HepG2 (cell line): Measurements from ENCODE around the gene GFPT1. TPM values are rescaled to one million over a fixed set of nuclear protein-coding genes. Genes with fewer than 3 reads are reported as not detected.

Experiments used
- ATAC-seq: fragments of 200-7000 bp; cut with Tn5 transposase; 3 replicates; pipeline ENCODE4 v1.9.1; 2020; ENCODE audit warnings: mild to moderate bottlenecking, moderate library complexity
- Bru-seq: library from RNA; stranded (reverse); fragments of 400-500 nt; gene quantifications from one replicate; lab custom pipeline; 2021; lab: Mats Ljungman, UMichigan
- BruChase-seq, 2 experiments: library from RNA; stranded (reverse); fragments of 400-500 nt; gene quantifications; one replicate each; lab custom pipeline; 2021; lab: Mats Ljungman, UMichigan
- BruUV-seq: library from RNA; stranded (reverse); fragments of 400-500 nt; replicated peaks from 2 replicates; lab custom pipeline; 2021; lab: Mats Ljungman, UMichigan
- CTCF ChIA-PET: fragments of 300-600 bp; formaldehyde crosslinking; extraction: SDS; loops from one replicate; lab custom pipeline; 2021; ENCODE audit warnings: low total read pairs, inconsistent platforms, low intra/inter-chr PET ratio; lab: Yijun Ruan, JAX
- POLR2A ChIA-PET: fragments of 350-600 bp; sonication (Branson Sonifier 250); formaldehyde crosslinking; loops from one replicate; lab custom pipeline; 2020; ENCODE audit warnings: antibody characterized with exemption, inconsistent platforms; lab: Yijun Ruan, JAX
- DNase-seq: peaks from one replicate; pipeline ENCODE4 v3.0.0-alpha.2; 2015; ENCODE audit warnings: low spot score
- FAIRE-seq: peaks from 3 replicates; lab custom pipeline; 2011; peaks lifted over from hg19 to GRCh38; lab: Jason Lieb, UNC
- H2AFZ ChIP-seq: one replicate; pipeline ENCODE4 v1.6.1; 2011; ENCODE audit warnings: low read length, inconsistent platforms
- H3K27ac ChIP-seq: fragments of 300-600 bp; 3 replicates; pipeline ENCODE4 v1.8.0; 2011; ENCODE audit warnings: mixed run types, mild to moderate bottlenecking, mixed read lengths, low read length, inconsistent platforms; ENCODE audit not compliant: insufficient read depth; ENCODE audit errors: extremely low read length
- H3K27me3 ChIP-seq, 2 experiments: fragments of 200-600 bp in 1 of 2; 2 replicates in 1 of 2; 3 replicates in 1 of 2; pipeline versions ENCODE4 v1.6.0 to v1.8.0; 2011; ENCODE audit warnings: low read length in 2 of 2, mild to moderate bottlenecking in 2 of 2, moderate library complexity in 2 of 2, inconsistent platforms in 1 of 2; ENCODE audit not compliant: insufficient read depth in 2 of 2, control insufficient read depth in 1 of 2
- H3K36me3 ChIP-seq, 2 experiments: fragments of 200-600 bp in 1 of 2; replicated peaks in 1 of 2; 2 replicates in 1 of 2; 3 replicates in 1 of 2; pipeline versions ENCODE4 v1.5.1 to v1.8.0; 2011; ENCODE audit warnings: low read length in 2 of 2, inconsistent platforms in 1 of 2; ENCODE audit not compliant: insufficient read depth in 2 of 2, control insufficient read depth in 1 of 2
- H3K4me1 ChIP-seq: 2 replicates; pipeline ENCODE4 v1.5.1; 2012; ENCODE audit warnings: low read length, inconsistent platforms; ENCODE audit not compliant: insufficient read depth
- H3K4me2 ChIP-seq: 2 replicates; pipeline ENCODE4 v1.6.0; 2011; ENCODE audit warnings: low read depth, low read length, inconsistent platforms
- H3K4me3 ChIP-seq, 3 experiments: fragments of 200-600 bp in 1 of 3; sonication (generic), shearing (Covaris generic) in 1 of 3; replicated peaks in 1 of 3; 2 replicates each; pipeline ENCODE4 v1.5.1; 2011 to 2016; ENCODE audit warnings: low read length in 3 of 3, inconsistent platforms in 2 of 3, low read depth in 2 of 3, mild to moderate bottlenecking in 2 of 3, control low read depth in 1 of 3, mixed read lengths in 1 of 3; ENCODE audit not compliant: insufficient read depth in 1 of 3
- H3K79me2 ChIP-seq: one replicate; pipeline ENCODE4 v1.6.1; 2011; ENCODE audit warnings: low read length, inconsistent platforms; ENCODE audit not compliant: insufficient read depth
- H3K9ac ChIP-seq: 2 replicates; pipeline ENCODE4 v1.6.0; 2011; ENCODE audit warnings: mild to moderate bottlenecking, low read depth, low read length, inconsistent platforms; ENCODE audit not compliant: insufficient read depth
- H3K9me3 ChIP-seq: 2 replicates; pipeline ENCODE4 v1.5.1; 2012; ENCODE audit warnings: mild to moderate bottlenecking, low read length
- H4K20me1 ChIP-seq: 2 replicates; pipeline ENCODE4 v1.6.0; 2011; ENCODE audit warnings: inconsistent platforms, mild to moderate bottlenecking, low read length, moderate library complexity; ENCODE audit not compliant: insufficient read depth
- HES4 ChIP-seq: sonication (generic); formaldehyde crosslinking; IDR thresholded peaks from 2 replicates; pipeline ENCODE4 v1.9.0; 2021; ENCODE audit warnings: mild to moderate bottlenecking, missing genetic modification reagents, borderline replicate concordance
- HIC2 ChIP-seq: sonication (generic); formaldehyde crosslinking; IDR thresholded peaks from 2 replicates; pipeline ENCODE4 v1.9.0; 2022; ENCODE audit warnings: low read depth, missing genetic modification reagents
- KLF16 ChIP-seq, 2 experiments: sonication (generic) in 1 of 2; formaldehyde crosslinking in 1 of 2; IDR thresholded peaks; 2 replicates each; pipeline versions ENCODE4 v1.6.1 to v1.8.0; 2016 to 2023; ENCODE audit warnings: missing genetic modification reagents in 2 of 2, missing compliant biosample characterization in 1 of 2
- MAZ ChIP-seq, 2 experiments: sonication (generic) in 1 of 2; formaldehyde crosslinking in 1 of 2; IDR thresholded peaks; 2 replicates each; pipeline versions ENCODE4 v1.5.0 to v1.6.1; 2012 to 2020; ENCODE audit warnings: low read depth in 2 of 2, mild to moderate bottlenecking in 2 of 2, borderline replicate concordance in 1 of 2, improper control_type of control experiment in 1 of 2, low read length in 1 of 2, missing genetic modification reagents in 1 of 2, moderate library complexity in 1 of 2
- SNAPC2 ChIP-seq: sonication (generic); formaldehyde crosslinking; IDR thresholded peaks from 2 replicates; pipeline ENCODE4 v1.8.1; 2022; ENCODE audit warnings: mild to moderate bottlenecking, missing genetic modification reagents
- SP4 ChIP-seq: sonication (generic); formaldehyde crosslinking; IDR thresholded peaks from 2 replicates; pipeline ENCODE4 v1.8.1; 2023; ENCODE audit warnings: mild to moderate bottlenecking, missing genetic modification reagents
- TAF1 ChIP-seq: sonication (generic); formaldehyde crosslinking; IDR thresholded peaks from 2 replicates; pipeline ENCODE4 v1.4.0; 2020; ENCODE audit warnings: missing genetic modification reagents
- TERF1 ChIP-seq: sonication (generic); formaldehyde crosslinking; IDR thresholded peaks from 2 replicates; pipeline ENCODE4 v1.8.0; 2022; ENCODE audit warnings: mild to moderate bottlenecking, missing genetic modification reagents, moderate library complexity
- U2AF2 ChIP-seq: fragments of 200-400 bp; formaldehyde crosslinking; IDR thresholded peaks from 2 replicates; pipeline ENCODE4 v1.6.1; 2017; ENCODE audit warnings: low read depth, mild to moderate bottlenecking, low read length
- ZBTB26 ChIP-seq: IDR thresholded peaks from 2 replicates; pipeline ENCODE4 v1.6.1; 2016; ENCODE audit warnings: missing compliant biosample characterization, missing genetic modification reagents, borderline replicate concordance
- WGBS: methylation state at CpG from one replicate; pipeline ENCODE4 v1.1.6; 2017; ENCODE audit warnings: low lambda C conversion rate; 5-methylcytosine and 5-hydroxymethylcytosine counted together
- in situ Hi-C: cut with HindIII; loops from 2 replicates; pipeline ENCODE4 v1.10.0; 2017; ENCODE audit warnings: low pct_unique_long_range_greater_than_20kb; ENCODE audit not compliant: extremely low pct_ligation_motif_present
- intact Hi-C: fragments of 100-400 bp; cut with micrococcal nuclease; formaldehyde crosslinking; loops from one replicate; pipeline ENCODE4 v1.10.0; 2022; ENCODE audit not compliant: unreplicated experiment
- long read RNA-seq, 2 experiments: library from RNA in 1 of 2; library from polyadenylated mRNA in 1 of 2; stranded (forward) in 1 of 2; unstranded in 1 of 2; transcript quantifications; one replicate each; pipeline ENCODE4 v2.0.0, GENCODE V29; 2019 to 2022
- polyA minus RNA-seq, 3 experiments: library from RNA; depleted of rRNA, polyadenylated mRNA; stranded (reverse); fragments of >200 nt; gene quantifications; 2 replicates each; pipeline ENCODE4 v1.2.3, GENCODE V29; 2011; ENCODE audit warnings: low replicate concordance in 1 of 3
- polyA plus RNA-seq, 8 experiments: library from polyadenylated mRNA; depleted of rRNA in 3 of 8; stranded (reverse) in 7 of 8; unstranded in 1 of 8; fragments of >200 nt; fragmentation: Illumina TruSeq in 4 of 8; extraction: Trizol in 4 of 8; gene quantifications; 2 replicates each; pipeline versions ENCODE4 v1.2.1 to v1.2.3, GENCODE V29; 2011 to 2016; ENCODE audit warnings: low read depth in 4 of 8, missing spikeins in 1 of 8, mixed read lengths in 1 of 8; ENCODE audit not compliant: insufficient read depth in 1 of 8
- total RNA-seq, 5 experiments: library from RNA; depleted of rRNA; stranded (reverse); fragments of >200 nt; fragmentation: Illumina TruSeq; extraction: Trizol; gene quantifications; 2 replicates each; pipeline ENCODE4 v1.2.3, GENCODE V29; 2016; ENCODE audit warnings: low read depth in 1 of 5

GFPT1 gene
- 84.9 and 129 TPM in 2 replicates for total RNA-seq (2016; rRNA removed; fragmentation: Illumina TruSeq; extraction: Trizol)
- total RNA-seq (2016; cell fraction: cytosol; rRNA removed; fragmentation: Illumina TruSeq; extraction: Trizol; ENCODE audit: low read depth), result 43.7 and 46.8 TPM in 2 replicates
- total RNA-seq (2016; cell fraction: insoluble cytoplasmic fraction; rRNA removed; fragmentation: Illumina TruSeq; extraction: Trizol), result 85.1 and 124 TPM in 2 replicates
- total RNA-seq (2016; cell fraction: membrane; rRNA removed; fragmentation: Illumina TruSeq; extraction: Trizol), result 30.0 and 36.5 TPM in 2 replicates
- 48.9 and 54.4 TPM in 2 replicates for total RNA-seq (2016; cell fraction: nucleus; rRNA removed; fragmentation: Illumina TruSeq; extraction: Trizol)
- 19.7 and 24.0 TPM in 2 replicates for polyA plus RNA-seq (2011; rRNA removed)
- 13.6 and 21.7 TPM in 2 replicates for polyA plus RNA-seq (2011; cell fraction: cytosol; rRNA removed)
- 9.3 and 13.1 TPM in 2 replicates for polyA plus RNA-seq (2011; cell fraction: nucleus; rRNA removed)
- 40.9 and 53.4 TPM in 2 replicates for polyA plus RNA-seq (2012)
- polyA plus RNA-seq (2016; cell fraction: cytosol; fragmentation: Illumina TruSeq; extraction: Trizol; ENCODE audit: low read depth), result 1.7 and 2.0 TPM in 2 replicates
- 60.5 and 62.2 TPM in 2 replicates for polyA plus RNA-seq (2016; cell fraction: insoluble cytoplasmic fraction; fragmentation: Illumina TruSeq; extraction: Trizol; ENCODE audit: low read depth)
- 5.2 and 6.2 TPM in 2 replicates for polyA plus RNA-seq (2016; cell fraction: membrane; fragmentation: Illumina TruSeq; extraction: Trizol; ENCODE audit: low read depth)
- polyA plus RNA-seq (2016; cell fraction: nucleus; fragmentation: Illumina TruSeq; extraction: Trizol; ENCODE audit: insufficient read depth, low read depth), result 40.7 and 46.5 TPM in 2 replicates
- polyA minus RNA-seq (2011; rRNA and poly(A)+ RNA removed; ENCODE audit: low replicate concordance), result 9.1 and 29.8 TPM in 2 replicates
- 58.1 and 58.4 TPM in 2 replicates for polyA minus RNA-seq (2011; cell fraction: cytosol; rRNA and poly(A)+ RNA removed)
- 47.1 and 54.0 TPM in 2 replicates for polyA minus RNA-seq (2011; cell fraction: nucleus; rRNA and poly(A)+ RNA removed)
- percentile 96 among the genes with signal in this experiment for Bru-seq, nascent RNA
- BruChase-seq, experiment 1, labeled RNA remaining after a 6-hour chase, result percentile 98 among the genes with signal in this experiment
- percentile 97 among the genes with signal in this experiment for BruChase-seq, experiment 2, labeled RNA remaining after a 2-hour chase
- long read RNA-seq, experiment 1, full-length matches to known transcripts, result 79 of 109 reads
- long read RNA-seq, experiment 1, partial matches to known transcripts, result 13 of 109 reads
- long read RNA-seq, experiment 1, other reads (novel, unspliced or antisense), result 17 of 109 reads
- long read RNA-seq, experiment 2, full-length matches to known transcripts, result 37 of 155 reads
- long read RNA-seq, experiment 2, partial matches to known transcripts, result 14 of 155 reads
- long read RNA-seq, experiment 2, other reads (novel, unspliced or antisense), result 104 of 155 reads

- Histone ChIP-seq H3K4me2 (peak within 1 kb of the TSS; percentile 94), H4K20me1 (peaks cover 18% of the 10 kb centered on the region), H3K27ac (peak within 1 kb of the TSS; percentile 80), H3K36me3 (peaks cover 0 to 9% of the 10 kb centered on the region in 2 experiments; a peak in 3 of 5 replicates), H3K4me3 (peak within 1 kb of the TSS; percentile 79 to 99 (median 93)), H3K79me2 (peaks cover 51% of the 10 kb centered on the region), H2AFZ (peak within 1 kb of the TSS; percentile 3), H3K9ac (peak within 1 kb of the TSS; percentile 88), H3K4me1 (peaks cover 54% of the 10 kb centered on the region), H3K9me3 (no peaks in the 10 kb centered on the region), H3K27me3 (no peaks in the 10 kb centered on the region; a peak in 1 of 5 replicates)
- ATAC-seq, result peak; percentile 93
- BruUV-seq, result no TSS peak
- ChIA-PET POLR2A (interaction anchor here (0.6 to 2.1 kb wide), 5 partner anchors 11 to 170 kb away, joined by 4 to 20 read pairs (median 4); partner anchors contain the start of gene NFU1), CTCF (no interaction called here)
- peak; percentile 90 for DNase-seq
- FAIRE-seq, result no peak
- under 1% methylated on average over 67 of the region's 97 CpGs for WGBS
- intact Hi-C loops (loop anchor here (2.0 to 10.0 kb wide), 2 partner anchors 50 to 212 kb away; partner anchors contain the start of gene NFU1), in situ Hi-C loops (no loop called here)
- peak; percentile 54 for TF ChIP-seq HES4 (CRISPR knock-in tag)
- TF ChIP-seq TAF1 (CRISPR knock-in tag), result peak; percentile 88
- TF ChIP-seq ZBTB26, result 0 out of 2 replicates have a peak, but pooled peaks have one; percentile 11
- peak; percentile 95 for TF ChIP-seq SP4 (CRISPR knock-in tag)
- TF ChIP-seq U2AF2, result peak; percentile 79; the same call in 1 of the 2 replicates
- TF ChIP-seq KLF16 (CRISPR knock-in tag; IDR thresholded peaks at IDR 0.05), result peak; percentile 73 to 81; a peak in 2 of 4 replicates
- no peak for TF ChIP-seq HIC2 (CRISPR knock-in tag)
- TF ChIP-seq TERF1, result 0 out of 2 replicates have a peak, but pooled peaks have one; percentile 22
- peak; percentile 69 for TF ChIP-seq MAZ (IDR thresholded peaks at IDR 0.05; ENCODE audit: borderline replicate concordance, low read depth, low read length)
- TF ChIP-seq MAZ (CRISPR knock-in tag; IDR thresholded peaks at IDR 0.05; ENCODE audit: low read depth), result peak; percentile 96
- peak; percentile 88; the same call in 1 of the 2 replicates for TF ChIP-seq SNAPC2
Measured at GRCh38 chr2:69386789-69387734, at the start of gene GFPT1. Gene GFPT1, minus strand, starts transcription at chr2:69387227. Its CDS starts 156 bp downstream, at chr2:69387071.
